Measurements from ENCODE around the gene XAB2. TPM values are rescaled to one million over a fixed set of nuclear protein-coding genes. Genes with fewer than 3 reads are reported as not detected.

XAB2 gene
- total and polyA plus RNA-seq, 4 donors: 34.1 to 48.3 (median 39.3) TPM

DNA sequence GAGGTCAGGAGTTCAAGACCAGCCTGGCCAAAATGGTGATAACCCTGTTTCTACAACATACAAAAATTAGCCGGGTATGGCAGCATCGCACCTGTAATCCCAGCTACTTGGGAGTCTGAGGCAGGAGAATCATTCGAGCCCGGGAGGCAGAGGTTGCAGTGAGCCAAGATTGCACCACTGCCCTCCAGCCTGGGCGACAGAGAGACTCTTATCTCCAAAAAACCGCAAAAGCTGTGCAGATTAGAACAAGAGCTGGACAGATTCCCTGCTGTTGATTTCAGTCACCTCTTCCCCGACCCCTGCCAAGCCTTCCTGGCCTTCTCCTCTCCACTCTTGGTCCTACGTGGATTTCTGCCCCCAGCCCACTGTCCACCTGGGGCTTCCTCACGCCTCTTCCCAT lies 25.4 kb downstream of the XAB2 start:
- Histone ChIP-seq H3K4me1 (ENCODE audit: control insufficient read depth in 5 of 5, insufficient read depth in 5 of 5, low read length in 5 of 5) (peaks cover 0 to 6% (median 0%) of the 10 kb centered on the region in 5 donors), H3K4me3 (no peak overlapping the region), H3K27me3 (ENCODE audit: control insufficient read depth in 3 of 3, insufficient read depth in 3 of 3, low read length in 2 of 3) (peaks cover 0 to 4% (median 0%) of the 10 kb centered on the region in 3 donors), H3K36me3 (ENCODE audit: control insufficient read depth in 4 of 4, insufficient read depth in 4 of 4, low read length in 4 of 4) (no peaks in the 10 kb centered on the region), H3K27ac (ENCODE audit: low read depth in 1 of 2, low read length in 1 of 2) (peak overlapping the region in 1 of 2 donors; percentile 8), H3K9me3 (ENCODE audit: control insufficient read depth in 4 of 4, insufficient read depth in 3 of 4, low read length in 3 of 4) (peaks cover 0 to 2% (median 0%) of the 10 kb centered on the region in 4 donors), H3K9ac (ENCODE audit: insufficient read depth in 1 of 2, low read length in 2 of 2) (no peak overlapping the region)
- ATAC-seq (ENCODE audit: insufficient read depth, low FRiP score) (no peak), DNase-seq (no peak)
- TF ChIP-seq, protein P1, sequence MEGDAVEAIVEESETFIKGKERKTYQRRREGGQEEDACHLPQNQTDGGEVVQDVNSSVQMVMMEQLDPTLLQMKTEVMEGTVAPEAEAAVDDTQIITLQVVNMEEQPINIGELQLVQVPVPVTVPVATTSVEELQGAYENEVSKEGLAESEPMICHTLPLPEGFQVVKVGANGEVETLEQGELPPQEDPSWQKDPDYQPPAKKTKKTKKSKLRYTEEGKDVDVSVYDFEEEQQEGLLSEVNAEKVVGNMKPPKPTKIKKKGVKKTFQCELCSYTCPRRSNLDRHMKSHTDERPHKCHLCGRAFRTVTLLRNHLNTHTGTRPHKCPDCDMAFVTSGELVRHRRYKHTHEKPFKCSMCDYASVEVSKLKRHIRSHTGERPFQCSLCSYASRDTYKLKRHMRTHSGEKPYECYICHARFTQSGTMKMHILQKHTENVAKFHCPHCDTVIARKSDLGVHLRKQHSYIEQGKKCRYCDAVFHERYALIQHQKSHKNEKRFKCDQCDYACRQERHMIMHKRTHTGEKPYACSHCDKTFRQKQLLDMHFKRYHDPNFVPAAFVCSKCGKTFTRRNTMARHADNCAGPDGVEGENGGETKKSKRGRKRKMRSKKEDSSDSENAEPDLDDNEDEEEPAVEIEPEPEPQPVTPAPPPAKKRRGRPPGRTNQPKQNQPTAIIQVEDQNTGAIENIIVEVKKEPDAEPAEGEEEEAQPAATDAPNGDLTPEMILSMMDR (IDR thresholded peaks at IDR 0.05; ENCODE audit: control extremely low read depth, extremely low read depth): no peak
- 61 to 83% methylated on average over 9 of the region's 9 CpGs for WGBS, 2 donors

DNA sequence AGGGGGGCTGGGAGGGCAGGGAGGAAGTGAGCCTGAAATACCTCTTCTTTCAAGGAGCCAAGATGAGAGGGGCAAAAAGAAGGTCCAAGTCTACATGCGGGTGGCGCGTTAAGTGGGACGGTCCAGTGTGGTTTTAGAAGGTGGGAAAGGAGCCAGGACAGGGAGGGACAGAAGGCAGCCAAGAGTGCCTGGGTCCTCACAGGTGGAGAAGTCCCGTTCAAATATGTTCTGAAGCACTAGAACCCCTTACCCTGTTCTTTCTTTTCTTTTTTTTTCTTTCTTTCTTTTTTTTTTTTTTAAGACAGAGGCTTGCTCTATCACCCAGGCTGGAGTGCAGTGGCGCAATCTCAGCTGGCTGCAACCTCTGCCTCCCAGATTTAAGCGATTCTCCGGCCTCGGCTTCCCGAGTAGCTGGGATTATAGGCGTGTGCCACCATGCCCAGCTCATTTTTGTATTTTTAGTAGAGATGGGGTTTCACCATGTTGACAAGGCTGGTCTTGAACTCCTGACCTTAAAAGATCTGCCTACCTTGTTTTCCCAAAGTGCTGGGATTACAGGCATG lies 26.3 kb downstream of the XAB2 start:
- Histone ChIP-seq H3K4me3 (no peak overlapping the region), H3K9me3 (ENCODE audit: control insufficient read depth in 4 of 4, insufficient read depth in 3 of 4, low read length in 3 of 4) (peaks cover 0 to 2% (median 0%) of the 10 kb centered on the region in 4 donors), H3K27me3 (ENCODE audit: control insufficient read depth in 3 of 3, insufficient read depth in 3 of 3, low read length in 2 of 3) (peaks cover 0 to 4% (median 4%) of the 10 kb centered on the region in 3 donors), H3K9ac (ENCODE audit: insufficient read depth in 1 of 2, low read length in 2 of 2) (no peak overlapping the region), H3K4me1 (ENCODE audit: control insufficient read depth in 5 of 5, insufficient read depth in 5 of 5, low read length in 5 of 5) (peaks cover 0 to 6% (median 0%) of the 10 kb centered on the region in 5 donors), H3K36me3 (ENCODE audit: control insufficient read depth in 4 of 4, insufficient read depth in 4 of 4, low read length in 4 of 4) (no peaks in the 10 kb centered on the region), H3K27ac (ENCODE audit: low read depth in 1 of 2, low read length in 1 of 2) (peak overlapping the region in 1 of 2 donors; percentile 80)
- ATAC-seq (ENCODE audit: insufficient read depth, low FRiP score): peak; percentile 15
- TF ChIP-seq, protein P1 (IDR thresholded peaks at IDR 0.05; ENCODE audit: control extremely low read depth, extremely low read depth): no peak
- no peak for DNase-seq
- WGBS, 2 donors: 62 to 64% methylated on average over 11 of the region's 11 CpGs

DNA sequence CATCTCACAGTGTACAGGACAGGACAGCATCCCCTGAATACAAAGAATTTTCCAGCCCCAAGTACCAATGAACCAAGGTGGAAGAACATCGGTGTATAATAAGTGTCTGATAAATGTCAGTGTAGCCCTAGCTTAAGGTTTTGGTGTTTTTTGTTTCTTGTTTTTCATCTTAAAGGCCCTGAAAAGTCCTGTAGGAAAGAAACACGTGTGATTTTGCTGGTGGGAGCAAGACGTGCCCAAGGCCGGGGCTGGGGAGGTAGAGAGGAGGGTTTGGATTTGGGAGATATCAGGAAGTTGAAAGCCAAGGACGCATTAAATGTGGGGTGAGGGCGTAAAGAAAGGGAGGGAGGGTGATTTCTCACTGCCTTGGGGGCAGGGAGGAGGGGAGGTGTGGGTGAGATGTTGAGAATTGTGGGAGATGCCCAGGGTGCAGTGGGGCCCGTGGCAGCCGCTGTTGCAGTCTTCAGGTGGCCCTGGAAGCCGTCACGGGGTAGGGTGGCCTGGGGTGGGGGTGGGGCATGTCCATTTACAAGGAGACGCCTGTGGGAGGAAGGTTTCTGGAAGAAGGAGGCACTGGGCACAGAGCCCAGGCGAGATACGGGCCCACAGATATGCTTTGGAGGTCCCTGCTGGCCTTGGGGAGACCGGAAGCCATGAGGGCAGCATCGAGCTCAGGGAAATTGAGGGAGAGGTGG lies 27.0 kb downstream of the XAB2 start:
- Histone ChIP-seq H3K36me3 (ENCODE audit: control insufficient read depth in 4 of 4, insufficient read depth in 4 of 4, low read length in 4 of 4) (no peaks in the 10 kb centered on the region), H3K9me3 (ENCODE audit: control insufficient read depth in 4 of 4, insufficient read depth in 3 of 4, low read length in 3 of 4) (peaks cover 0 to 2% (median 0%) of the 10 kb centered on the region in 4 donors), H3K4me3 (no peak overlapping the region), H3K27ac (ENCODE audit: low read depth in 1 of 2, low read length in 1 of 2) (peak overlapping the region in 1 of 2 donors; percentile 24), H3K4me1 (ENCODE audit: control insufficient read depth in 5 of 5, insufficient read depth in 5 of 5, low read length in 5 of 5) (peaks cover 0 to 6% (median 0%) of the 10 kb centered on the region in 5 donors), H3K9ac (ENCODE audit: insufficient read depth in 1 of 2, low read length in 2 of 2) (no peak overlapping the region), H3K27me3 (ENCODE audit: control insufficient read depth in 3 of 3, insufficient read depth in 3 of 3, low read length in 2 of 3) (peaks cover 3 to 5% (median 4%) of the 10 kb centered on the region in 3 donors)
- DNase-seq (peak; percentile 11 to 68 (median 54)), ATAC-seq (ENCODE audit: insufficient read depth, low FRiP score) (peak; percentile 28)
- WGBS, 2 donors: 34 to 43% methylated on average over 15 of the region's 15 CpGs
- TF ChIP-seq, protein P1 (IDR thresholded peaks at IDR 0.05; ENCODE audit: control extremely low read depth, extremely low read depth): no peak

Data from lung (tissue), 12 donors.